ENCODE data around the gene TFF2.

The TFF2 gene

DNA sequence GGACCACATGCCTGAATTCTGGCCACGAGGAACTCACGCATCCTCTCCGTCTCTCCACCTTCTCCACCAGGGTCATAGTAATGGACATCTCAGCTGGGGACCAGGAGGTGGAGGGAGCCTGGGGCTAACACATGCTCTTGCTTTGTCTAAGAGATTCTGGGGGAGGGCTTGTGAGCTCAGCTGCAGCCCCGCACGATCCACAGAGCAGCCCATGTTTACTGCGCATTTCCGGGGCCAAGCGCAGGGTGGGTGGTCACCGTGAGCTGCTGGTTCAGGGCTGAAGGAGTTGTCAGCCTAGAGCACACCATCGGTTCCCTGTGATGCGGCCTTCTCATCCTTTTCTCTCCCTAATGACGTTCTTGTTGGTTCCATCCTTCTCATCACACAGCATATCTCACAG is 7.5 kb upstream of the TFF2 start:
- H3K27me3 ChIP-seq = peaks cover 26% of the 10 kb centered on the region
- no peak overlapping the region for H3K4me3 ChIP-seq (ENCODE audit: low read depth in 1 of 2, low read length in 1 of 2)
- no peaks in the 10 kb centered on the region for H3K36me3 ChIP-seq
- H3K9me3 ChIP-seq = no peaks in the 10 kb centered on the region
- no peak for TF ChIP-seq CTCF (IDR thresholded peaks at IDR 0.05)
- no peaks in the 10 kb centered on the region for H3K4me1 ChIP-seq (ENCODE audit: control insufficient read depth in 1 of 2, insufficient read depth in 1 of 2, low read depth in 1 of 2, low read length in 1 of 2)
- no peak overlapping the region for H3K27ac ChIP-seq

GRCh38 chr21:42357307-42357706 is 6.5 kb upstream of the TFF2 start:
- no peaks in the 10 kb centered on the region for H3K9me3 ChIP-seq
- no peaks in the 10 kb centered on the region for H3K36me3 ChIP-seq
- no peak for TF ChIP-seq CTCF (IDR thresholded peaks at IDR 0.05)
- H3K4me3 ChIP-seq (ENCODE audit: low read depth in 1 of 2, low read length in 1 of 2) = no peak overlapping the region
- no peaks in the 10 kb centered on the region for H3K4me1 ChIP-seq (ENCODE audit: control insufficient read depth in 1 of 2, insufficient read depth in 1 of 2, low read depth in 1 of 2, low read length in 1 of 2)
- no peak overlapping the region for H3K27ac ChIP-seq
- peaks cover 16% of the 10 kb centered on the region for H3K27me3 ChIP-seq

GRCh38 chr21:42356650-42357049 is 5.9 kb upstream of the TFF2 start:
- no peaks in the 10 kb centered on the region for H3K36me3 ChIP-seq
- no peak for TF ChIP-seq CTCF (IDR thresholded peaks at IDR 0.05)
- peaks cover 9% of the 10 kb centered on the region for H3K27me3 ChIP-seq

GRCh38 chr21:42356046-42356445 is 5.3 kb upstream of the TFF2 start:
- Histone ChIP-seq H3K27ac (no peak overlapping the region), H3K4me3 (ENCODE audit: low read depth in 1 of 2, low read length in 1 of 2) (no peak overlapping the region), H3K27me3 (peaks cover 3% of the 10 kb centered on the region), H3K9me3 (no peaks in the 10 kb centered on the region), H3K4me1 (ENCODE audit: control insufficient read depth in 1 of 2, insufficient read depth in 1 of 2, low read depth in 1 of 2, low read length in 1 of 2) (no peaks in the 10 kb centered on the region), H3K36me3 (no peaks in the 10 kb centered on the region)
- TF ChIP-seq CTCF (IDR thresholded peaks at IDR 0.05) = no peak

More at GRCh38 chr21:42356650-42357049, 5.9 kb upstream of the TFF2 start:
- H3K9me3 ChIP-seq = no peaks in the 10 kb centered on the region
- H3K4me3 ChIP-seq (ENCODE audit: low read depth in 1 of 2, low read length in 1 of 2) = no peak overlapping the region
- H3K4me1 ChIP-seq (ENCODE audit: control insufficient read depth in 1 of 2, insufficient read depth in 1 of 2, low read depth in 1 of 2, low read length in 1 of 2) = no peaks in the 10 kb centered on the region
- H3K27ac ChIP-seq = no peak overlapping the region

DNA sequence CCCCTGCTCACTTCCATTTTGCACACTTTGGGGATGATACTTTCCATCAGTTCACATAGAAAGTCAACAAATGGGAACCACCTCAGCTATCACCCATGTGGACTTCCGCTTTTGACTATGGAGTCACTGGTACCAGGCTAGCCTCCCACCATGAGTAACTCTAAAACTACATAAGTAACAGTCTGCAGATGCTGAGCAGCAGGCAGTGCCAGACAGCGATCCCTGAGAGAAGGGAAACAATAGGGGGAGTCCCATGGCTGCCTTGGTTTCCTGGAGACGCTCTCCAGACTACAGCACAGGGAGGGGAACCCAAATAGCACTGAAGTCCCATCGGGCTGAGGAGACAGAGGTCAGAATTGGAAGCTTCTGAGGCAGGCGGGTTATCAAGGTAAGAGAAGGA is 2.8 kb upstream of the TFF2 start:
- Histone ChIP-seq H3K9me3 (no peaks in the 10 kb centered on the region), H3K27ac (no peak overlapping the region), H3K4me1 (ENCODE audit: control insufficient read depth in 1 of 2, insufficient read depth in 1 of 2, low read depth in 1 of 2, low read length in 1 of 2) (no peaks in the 10 kb centered on the region), H3K4me3 (ENCODE audit: low read depth in 1 of 2, low read length in 1 of 2) (no peak overlapping the region), H3K36me3 (no peaks in the 10 kb centered on the region), H3K27me3 (no peaks in the 10 kb centered on the region)
- no peak for TF ChIP-seq CTCF (IDR thresholded peaks at IDR 0.05)
